ENCODE measurements around the gene POLD2. TPM values are rescaled to one million over a fixed set of nuclear protein-coding genes. Genes with fewer than 3 reads are reported as not detected.

The POLD2 gene
- total RNA-seq, 1 experiment from 2014 or later, result 131 TPM

DNA sequence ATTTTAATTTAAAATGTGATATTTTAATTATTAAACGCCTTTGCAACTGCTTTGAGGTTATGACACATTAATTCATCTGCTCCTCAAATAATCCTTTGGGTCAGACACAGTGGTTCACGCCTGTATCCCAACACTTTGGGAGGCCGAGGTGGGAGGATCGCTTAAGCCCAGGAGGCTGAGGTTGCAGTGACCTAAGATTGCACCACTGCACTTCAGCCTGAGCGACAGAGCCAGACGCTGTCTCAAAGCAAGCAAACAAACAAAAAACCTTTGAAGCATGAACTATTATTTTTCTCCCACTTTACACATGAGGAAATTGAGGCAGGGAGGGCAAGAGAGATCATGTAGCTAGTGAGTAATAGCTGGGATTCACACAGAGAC, 1.5 kb upstream of the POLD2 start:
- H3K4me3 Mint-ChIP-seq, result peak overlapping the region in 1 of 2 experiments; percentile 50; a peak in 2 of 5 replicates
- no CpG with 5 or more reads among the region's 6 CpGs for WGBS (ENCODE audit: extremely low coverage, insufficient read length, low lambda C conversion rate)
- no peak overlapping the region for H4K8ac ChIP-seq (replicated peaks; ENCODE audit: insufficient read length, low read depth, low read length)

More for the DNA sequence above, 1.5 kb upstream of the POLD2 start:
- no peak overlapping the region for H2BK12ac ChIP-seq (ENCODE audit: insufficient read length, low read depth, low read length)
- H4K20me1 ChIP-seq (ENCODE audit: control insufficient read depth, insufficient read depth, insufficient read length), result no peaks in the 10 kb centered on the region
- H2BK15ac ChIP-seq (ENCODE audit: low read depth, low read length), result no peak overlapping the region
- no peak overlapping the region for H2AFZ ChIP-seq (ENCODE audit: low read length)
- no peak overlapping the region for H3T11ph ChIP-seq (ENCODE audit: low read length)
- H3K9me3 ChIP-seq (ENCODE audit: control insufficient read depth, low read depth, low read length), result no peaks in the 10 kb centered on the region
- no peak overlapping the region for H3K18ac ChIP-seq (ENCODE audit: insufficient read length, low read depth, low read length)
- peaks cover 2% of the 10 kb centered on the region for H3K79me1 ChIP-seq (ENCODE audit: insufficient read depth, low read depth, low read length, poor library complexity, severe bottlenecking)
- peaks cover 10 to 12% of the 10 kb centered on the region in 2 experiments for H3K4me1 Mint-ChIP-seq
- H3K27ac ChIP-seq (ENCODE audit: insufficient read length, low read depth, low read length), result no peak overlapping the region
- H3K36me3 Mint-ChIP-seq (ENCODE audit: insufficient read depth in 1 of 3, low read depth in 3 of 3), result peaks cover 9 to 28% (median 20%) of the 10 kb centered on the region in 3 experiments
- DNase-seq, result no peak
- TF ChIP-seq, protein P1, sequence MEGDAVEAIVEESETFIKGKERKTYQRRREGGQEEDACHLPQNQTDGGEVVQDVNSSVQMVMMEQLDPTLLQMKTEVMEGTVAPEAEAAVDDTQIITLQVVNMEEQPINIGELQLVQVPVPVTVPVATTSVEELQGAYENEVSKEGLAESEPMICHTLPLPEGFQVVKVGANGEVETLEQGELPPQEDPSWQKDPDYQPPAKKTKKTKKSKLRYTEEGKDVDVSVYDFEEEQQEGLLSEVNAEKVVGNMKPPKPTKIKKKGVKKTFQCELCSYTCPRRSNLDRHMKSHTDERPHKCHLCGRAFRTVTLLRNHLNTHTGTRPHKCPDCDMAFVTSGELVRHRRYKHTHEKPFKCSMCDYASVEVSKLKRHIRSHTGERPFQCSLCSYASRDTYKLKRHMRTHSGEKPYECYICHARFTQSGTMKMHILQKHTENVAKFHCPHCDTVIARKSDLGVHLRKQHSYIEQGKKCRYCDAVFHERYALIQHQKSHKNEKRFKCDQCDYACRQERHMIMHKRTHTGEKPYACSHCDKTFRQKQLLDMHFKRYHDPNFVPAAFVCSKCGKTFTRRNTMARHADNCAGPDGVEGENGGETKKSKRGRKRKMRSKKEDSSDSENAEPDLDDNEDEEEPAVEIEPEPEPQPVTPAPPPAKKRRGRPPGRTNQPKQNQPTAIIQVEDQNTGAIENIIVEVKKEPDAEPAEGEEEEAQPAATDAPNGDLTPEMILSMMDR (conservative IDR thresholded peaks at IDR 0.05), result no peak
- H2BK120ac ChIP-seq (ENCODE audit: low read depth, low read length, poor library complexity, severe bottlenecking), result no peak overlapping the region
- H3K9ac ChIP-seq (ENCODE audit: extremely low read depth, insufficient read length, low read length), result no peak overlapping the region
- H3K79me2 ChIP-seq (ENCODE audit: insufficient read depth, low read length), result no peaks in the 10 kb centered on the region; the same call in 1 of the 2 replicates
- no peaks in the 10 kb centered on the region for H3K27me3 ChIP-seq (ENCODE audit: insufficient read depth, low read length)
- no peak overlapping the region for H3K14ac ChIP-seq (ENCODE audit: insufficient read depth, low read length)
- no peak overlapping the region for H3K27ac Mint-ChIP-seq
- no peak overlapping the region for H3K23ac ChIP-seq (ENCODE audit: insufficient read length, low read depth, low read length)
- H4K91ac ChIP-seq (ENCODE audit: insufficient read length, low read depth, low read length), result no peak overlapping the region
- no peak overlapping the region for H3K56ac ChIP-seq (ENCODE audit: insufficient read length, low read depth, low read length)
- H3K4ac ChIP-seq (ENCODE audit: low read depth, low read length), result no peak overlapping the region
- H3K27me3 Mint-ChIP-seq (ENCODE audit: low read depth), result peaks cover 45% of the 10 kb centered on the region
- H2BK5ac ChIP-seq (ENCODE audit: insufficient read length, low read length), result no peak overlapping the region
- H2AK5ac ChIP-seq (ENCODE audit: insufficient read length, low read length), result no peak overlapping the region
- no peaks in the 10 kb centered on the region for H3K4me1 ChIP-seq (ENCODE audit: insufficient read depth, low read length)
- H3K9me3 Mint-ChIP-seq, result peaks cover 8 to 9% of the 10 kb centered on the region in 2 experiments
- H4K5ac ChIP-seq (ENCODE audit: insufficient read length, low read depth, low read length), result no peak overlapping the region
- no peak overlapping the region for H2BK20ac ChIP-seq (ENCODE audit: low read depth, low read length, poor library complexity, severe bottlenecking)
- no peak overlapping the region for H3K4me2 ChIP-seq (ENCODE audit: insufficient read depth, insufficient read length, low read length)
- H3K23me2 ChIP-seq (ENCODE audit: insufficient read length, low read depth, low read length, poor library complexity, severe bottlenecking), result peaks cover 11% of the 10 kb centered on the region
